GM21528 (cell line): Measurements from ENCODE around the gene PACRG.

Source experiments
- ATAC-seq: cut with Tn5 transposase; IDR thresholded peaks from one replicate; pipeline ENCODE4 v1.9.1; 2021; ENCODE audit warnings: mild to moderate bottlenecking, moderate library complexity; ENCODE audit not compliant: unreplicated experiment, low FRiP score

Gene PACRG

DNA sequence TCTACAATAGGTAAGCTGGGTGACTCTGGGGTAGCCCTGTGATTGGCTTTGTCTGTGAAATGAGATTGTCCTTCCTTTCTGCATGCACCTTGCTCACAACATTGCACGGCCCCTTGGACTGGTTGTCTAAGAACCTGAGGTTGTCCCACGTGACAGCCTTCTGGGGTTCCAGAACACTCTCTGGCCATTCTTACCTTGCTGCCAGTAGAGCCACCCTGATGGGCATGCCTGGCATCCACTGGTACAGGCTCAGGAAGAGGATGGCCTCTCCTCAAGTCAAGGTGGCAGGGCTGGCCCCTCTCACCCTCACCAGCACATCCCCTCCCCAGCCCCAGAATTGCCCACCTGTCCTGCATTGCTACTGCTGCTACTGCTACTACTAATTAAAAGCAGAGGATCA lies 335.0 kb downstream of the PACRG start:
- ATAC-seq = no peak

DNA sequence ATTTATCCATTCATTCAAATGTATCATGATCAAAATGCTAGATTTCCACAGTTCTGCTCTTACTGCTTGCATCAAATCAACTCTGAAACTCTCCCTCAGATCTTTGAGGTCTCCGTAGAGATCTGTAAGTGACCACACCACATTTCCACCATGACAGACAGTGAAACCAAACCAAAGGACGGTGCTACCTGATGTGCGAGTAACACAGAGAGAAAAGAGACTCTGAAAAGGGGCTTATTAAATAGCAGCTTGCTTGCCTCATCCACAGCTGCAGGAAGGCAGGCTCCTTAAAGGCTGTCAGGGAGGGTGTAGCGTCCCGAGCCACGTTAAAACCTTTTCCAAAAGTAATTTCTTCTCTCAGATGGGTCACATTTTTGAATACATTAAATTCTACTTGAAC lies 335.8 kb downstream of the PACRG start:
- ATAC-seq = no peak

DNA sequence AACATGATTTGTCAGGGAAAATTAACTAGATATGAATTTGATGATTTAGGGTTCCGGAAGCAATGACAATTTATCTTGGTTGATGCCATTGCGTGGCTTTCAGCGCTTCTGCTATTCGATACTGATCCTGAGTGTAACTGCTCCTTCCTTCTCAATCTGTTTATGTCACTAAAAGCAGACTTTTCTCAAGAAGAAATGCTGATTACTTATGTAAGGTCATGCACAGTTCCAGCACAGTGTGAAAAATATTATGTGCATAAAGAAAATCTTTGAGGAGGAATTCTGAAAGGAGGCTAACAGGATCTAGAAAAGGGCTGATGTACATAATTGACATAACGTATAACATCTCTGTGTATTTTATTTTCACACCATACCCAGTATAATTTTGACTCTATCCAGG lies 336.6 kb downstream of the PACRG start:
- no peak for ATAC-seq

DNA sequence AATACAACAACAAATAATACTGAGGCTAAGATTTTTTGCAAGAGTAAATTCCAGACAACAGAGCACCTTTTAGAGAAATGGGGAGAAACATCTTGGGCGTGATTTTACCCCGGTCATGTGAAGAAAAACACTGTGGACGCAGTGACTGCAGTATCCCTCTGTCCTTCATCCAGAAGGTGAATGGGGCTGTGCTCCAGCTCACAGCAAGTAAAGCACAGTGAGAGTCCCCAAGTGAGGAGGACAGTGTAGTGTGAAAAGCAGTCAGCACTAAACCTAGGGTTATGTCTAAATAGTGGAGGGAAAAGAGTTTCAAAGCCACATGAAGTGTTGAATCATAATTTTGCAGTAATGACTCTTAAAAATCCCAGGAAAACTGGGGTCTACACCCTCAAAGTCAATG lies 338.4 kb downstream of the PACRG start:
- no peak for ATAC-seq

DNA sequence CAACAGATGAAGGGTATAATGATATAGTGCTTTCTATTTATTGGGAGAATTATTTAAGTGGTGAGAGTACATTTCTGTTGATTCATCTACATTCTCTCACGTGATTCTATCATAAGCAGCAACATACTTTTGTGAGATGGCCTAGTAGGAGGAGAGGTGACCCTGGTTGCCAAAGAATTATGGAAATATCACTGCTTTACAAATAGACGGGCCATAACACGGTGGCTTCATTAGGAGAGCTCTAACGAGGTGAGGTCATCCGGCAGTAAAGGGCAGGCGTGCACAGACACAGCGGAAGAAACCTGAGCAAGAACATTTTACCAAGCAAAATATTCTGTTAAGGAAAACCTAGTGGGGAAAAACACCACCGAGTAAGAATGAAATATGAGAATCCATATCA lies 349.4 kb downstream of the PACRG start:
- ATAC-seq = no peak

DNA sequence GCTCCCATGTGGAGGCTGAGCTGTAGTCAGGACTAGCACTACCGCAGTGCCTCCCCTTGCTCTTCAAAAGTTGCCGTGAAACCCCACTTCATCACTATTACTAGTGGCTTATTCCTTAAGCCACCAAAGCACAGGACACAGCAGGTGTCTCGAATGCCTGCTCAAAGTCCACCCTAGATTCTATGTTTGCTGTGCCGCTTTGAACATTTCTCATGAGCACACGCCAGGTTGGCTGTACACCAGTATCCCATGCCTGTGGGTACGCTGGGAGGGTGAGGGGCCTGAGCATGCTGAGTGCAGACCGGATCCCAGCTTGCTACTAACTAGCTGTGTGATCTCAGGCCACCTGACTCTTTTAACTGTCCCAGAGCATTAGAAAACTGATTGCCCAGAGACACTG lies 350.9 kb downstream of the PACRG start:
- ATAC-seq = no peak

DNA sequence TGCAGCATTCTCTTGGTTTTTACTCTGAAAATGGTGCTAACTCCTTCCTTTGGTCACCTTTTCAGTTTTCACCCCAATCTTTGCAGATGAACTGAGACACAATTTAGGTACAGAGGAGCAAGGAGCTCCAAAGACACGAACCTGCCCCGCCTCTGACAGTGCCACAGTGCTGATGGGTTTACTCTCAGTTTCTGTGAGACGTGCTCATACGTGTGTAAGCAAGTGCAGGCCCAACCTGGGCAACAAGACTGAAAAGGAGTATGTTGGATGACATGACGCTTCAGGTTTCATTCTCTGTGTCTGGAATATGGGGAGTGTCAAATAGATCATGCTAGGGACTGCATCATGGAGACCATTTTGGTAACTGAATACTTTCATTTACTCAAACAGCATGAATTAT lies 352.5 kb downstream of the PACRG start:
- no peak for ATAC-seq

DNA sequence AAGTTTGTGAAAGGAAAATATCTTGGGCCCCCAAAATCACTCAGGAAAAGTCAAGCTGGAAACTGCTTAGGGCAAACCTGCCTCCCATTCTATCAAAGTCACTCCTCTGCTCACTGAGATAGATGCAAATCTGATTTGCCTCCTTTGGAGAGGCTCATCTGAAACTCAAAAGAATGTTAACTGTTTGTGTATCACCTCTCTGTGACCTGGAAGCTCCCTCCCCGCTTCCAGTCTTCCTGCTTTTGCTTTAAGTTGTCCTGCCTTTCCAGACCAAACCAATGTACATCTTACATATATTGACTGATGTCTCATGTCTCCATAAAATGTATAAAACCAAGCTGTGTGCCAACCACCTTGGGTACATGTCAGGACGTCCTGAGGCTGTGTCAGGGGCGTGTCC lies 355.4 kb downstream of the PACRG start:
- no peak for ATAC-seq

DNA sequence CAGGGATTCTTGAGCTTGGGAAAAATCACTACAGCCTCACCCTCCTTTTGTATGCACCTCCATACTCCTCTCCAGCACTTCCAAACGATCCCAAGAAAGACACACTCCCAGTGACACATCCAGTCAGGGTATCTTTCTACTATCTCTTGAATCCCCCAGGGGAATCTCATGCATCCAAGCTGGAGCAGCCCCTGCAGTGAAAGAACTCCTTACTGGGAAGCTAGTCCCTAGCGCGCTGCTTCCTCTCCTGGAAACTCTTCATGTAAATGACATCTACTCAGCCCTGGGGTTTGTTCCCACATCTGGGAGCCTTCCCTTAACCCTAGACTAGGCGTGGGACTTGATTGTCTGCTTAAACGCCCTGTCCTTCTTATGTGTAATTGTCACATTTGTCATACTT lies 357.7 kb downstream of the PACRG start:
- no peak for ATAC-seq

DNA sequence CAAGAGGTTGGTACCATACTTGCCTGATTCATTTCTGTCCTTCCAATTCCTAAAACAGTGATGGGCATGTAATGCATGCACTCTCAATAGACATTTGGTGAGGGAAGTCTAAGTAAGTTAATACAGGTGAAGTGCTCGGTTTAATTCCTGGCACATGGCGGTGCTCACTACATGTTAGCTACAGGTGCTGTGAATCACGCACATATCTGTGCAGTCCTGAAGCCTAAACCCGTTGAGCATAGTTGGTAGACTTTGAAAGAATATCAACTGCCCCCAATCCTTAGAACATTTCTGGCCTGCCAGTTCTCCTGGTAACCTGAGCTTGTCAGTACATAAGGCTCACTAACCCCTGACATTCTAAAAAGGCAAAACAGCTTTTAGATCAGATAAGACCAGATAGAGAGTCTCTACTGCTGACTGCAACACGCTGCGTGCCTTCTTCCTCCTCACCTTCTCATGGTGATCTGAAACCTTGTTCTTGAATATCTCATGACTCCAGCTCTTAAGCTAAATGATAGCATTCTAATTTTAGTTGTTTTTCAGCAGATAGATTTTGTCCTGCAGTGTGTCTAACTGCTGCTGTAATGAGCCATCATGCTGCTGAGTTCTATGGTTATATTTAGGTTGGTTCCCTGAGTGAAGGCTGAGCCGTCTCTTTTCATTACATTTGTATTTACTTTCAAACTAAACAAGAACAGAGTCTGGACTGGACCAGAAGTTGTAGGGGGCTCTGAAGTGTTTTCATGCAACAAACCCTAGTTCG lies 358.3 kb downstream of the PACRG start:
- no peak for ATAC-seq

DNA sequence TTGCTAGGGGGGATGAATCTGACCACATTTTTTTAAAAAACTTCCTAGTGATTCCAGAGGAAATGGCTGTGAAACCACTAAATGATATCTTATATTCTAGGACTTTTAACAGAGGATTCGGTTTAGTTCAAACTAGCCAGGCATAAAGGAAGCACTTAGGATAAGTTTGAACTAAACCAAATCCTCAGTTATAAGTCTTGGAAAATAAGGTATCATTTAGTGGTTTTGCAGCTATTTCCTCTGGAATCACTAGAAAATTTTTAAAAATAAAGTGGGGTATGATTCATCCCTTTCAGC lies 358.8 kb downstream of the PACRG start:
- ATAC-seq = no peak

DNA sequence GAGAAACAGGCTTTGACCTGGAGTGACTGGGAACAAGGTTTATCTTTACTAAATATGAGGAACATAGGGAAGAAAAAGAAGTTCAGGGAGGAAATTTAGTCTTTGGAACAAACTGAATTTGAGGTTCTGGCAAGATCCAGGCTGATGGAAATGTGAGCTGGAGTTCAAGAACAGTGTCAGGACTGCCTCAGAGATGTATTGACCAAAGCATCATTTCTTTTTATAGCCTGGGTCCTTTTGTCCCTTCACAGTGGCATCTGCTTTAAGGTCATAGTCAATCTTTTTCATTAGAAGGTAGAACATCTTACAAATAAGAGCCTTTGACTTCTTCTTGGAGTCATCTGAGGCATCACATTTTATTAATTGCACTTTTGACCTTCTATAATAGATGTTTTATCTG lies 360.2 kb downstream of the PACRG start:
- ATAC-seq = no peak

DNA sequence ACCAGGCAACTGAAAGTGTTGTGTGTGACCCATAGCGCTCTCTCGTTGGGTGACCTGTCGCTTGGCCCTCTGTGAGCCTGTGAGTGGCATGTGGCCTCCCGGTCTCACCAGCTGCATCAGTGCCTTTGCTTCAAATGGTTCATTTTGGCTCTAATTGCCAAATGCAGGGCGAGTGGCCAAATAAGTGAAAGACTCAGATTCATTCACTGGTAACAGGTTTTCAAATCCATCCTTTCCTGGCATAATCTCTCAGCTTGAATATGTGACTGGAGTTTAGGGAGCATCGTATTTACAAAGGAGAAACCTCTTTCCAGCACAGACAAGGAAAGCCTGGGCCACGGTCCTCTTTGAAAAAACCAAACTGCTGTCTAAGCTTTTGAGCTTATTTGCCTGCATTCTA lies 365.1 kb downstream of the PACRG start:
- ATAC-seq = no peak

DNA sequence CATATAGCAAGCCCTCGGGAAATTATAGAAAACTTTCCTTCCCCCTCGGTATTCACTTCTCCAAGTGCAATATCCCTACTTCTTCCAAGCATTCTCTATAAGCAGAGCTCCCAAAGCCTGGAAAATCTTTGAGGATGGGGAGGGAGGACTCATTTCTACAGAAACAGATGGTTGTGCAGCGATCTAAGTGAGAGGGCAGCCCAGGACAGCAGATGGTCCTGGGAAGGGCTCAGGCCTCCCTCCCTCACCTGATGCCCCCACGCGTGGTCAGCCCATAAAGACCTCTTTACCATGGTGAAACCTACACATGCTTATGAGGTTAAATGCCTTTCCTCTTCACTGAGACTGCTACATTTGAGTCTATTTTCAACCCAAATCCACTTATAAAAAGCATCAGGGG lies 367.1 kb downstream of the PACRG start:
- ATAC-seq = no peak

DNA sequence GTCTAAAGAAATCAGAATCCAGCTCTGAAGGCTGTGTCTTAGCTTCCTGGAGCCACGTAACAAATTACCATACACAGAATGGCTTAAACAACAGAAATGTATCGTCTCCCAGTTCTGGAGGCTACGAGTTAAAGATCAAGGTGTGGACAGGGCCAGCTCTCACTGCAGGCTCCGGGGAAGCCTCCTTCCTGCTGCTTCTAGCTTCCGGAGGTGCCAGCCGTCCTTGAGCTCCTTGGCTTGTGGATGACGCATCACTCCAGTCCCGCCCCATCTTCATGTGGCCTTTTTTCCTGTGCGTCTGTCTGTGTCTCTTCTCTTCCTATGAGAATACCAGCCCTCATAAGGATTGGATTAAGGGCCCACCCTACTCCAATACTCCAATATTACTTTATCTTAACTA lies 367.6 kb downstream of the PACRG start:
- no peak for ATAC-seq

DNA sequence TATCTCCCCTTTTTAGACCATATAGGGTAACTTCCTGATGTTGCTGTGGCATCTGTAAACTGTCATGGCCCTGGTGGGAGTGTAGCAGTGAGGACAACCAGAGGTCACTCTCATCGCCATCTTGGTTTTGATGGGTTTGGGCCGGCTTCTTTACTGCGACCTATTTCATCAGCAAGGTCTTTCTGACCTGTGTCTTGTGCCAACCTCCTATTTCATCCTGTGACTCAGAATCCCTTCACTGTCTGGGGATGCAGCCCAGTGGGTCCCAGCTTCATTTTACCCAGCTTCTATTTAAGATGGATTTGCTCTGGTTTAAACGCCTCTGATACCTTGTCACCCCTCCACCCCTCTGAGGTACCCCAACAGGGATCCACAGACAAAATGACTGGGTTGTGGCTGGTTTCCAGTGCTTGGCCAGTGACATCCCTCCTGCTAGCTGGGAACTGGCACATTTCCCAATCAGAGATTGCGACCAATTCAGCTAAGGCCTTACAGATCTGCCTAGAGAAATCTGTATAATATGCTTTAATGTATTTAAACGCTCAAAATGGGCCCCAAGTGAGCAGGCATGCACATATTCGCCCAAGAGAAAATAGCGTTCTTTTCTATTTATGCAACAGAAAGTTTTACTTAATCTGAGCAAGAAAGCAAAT lies 371.2 kb downstream of the PACRG start:
- ATAC-seq = no peak

DNA sequence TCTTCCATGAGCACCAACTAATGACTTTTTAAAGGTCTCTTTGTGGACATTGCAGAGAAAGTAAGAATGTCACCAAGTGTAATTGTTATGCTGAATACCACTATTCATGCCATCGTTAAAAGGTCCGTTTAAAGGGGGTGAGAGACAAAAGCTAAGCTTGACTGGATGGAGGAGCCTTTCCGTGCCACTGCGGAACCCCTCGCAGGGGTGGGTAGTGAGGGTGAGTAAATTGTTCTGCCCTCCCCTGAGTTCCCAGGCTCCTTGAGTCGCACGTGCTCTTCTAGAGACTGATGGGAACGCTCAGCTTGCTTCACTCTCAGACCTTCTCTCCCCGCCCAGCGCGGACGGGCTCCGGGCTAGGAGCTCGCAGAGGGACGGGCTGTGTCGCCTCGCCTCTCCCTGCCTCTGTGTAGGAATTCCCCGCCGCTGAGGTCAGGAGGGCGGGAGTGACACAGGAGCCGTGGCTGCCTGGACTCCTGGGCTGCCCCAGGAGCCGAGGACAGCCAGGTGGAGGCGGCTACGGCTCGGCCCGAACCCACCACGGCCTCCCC lies 371.9 kb downstream of the PACRG start:
- ATAC-seq = no peak

DNA sequence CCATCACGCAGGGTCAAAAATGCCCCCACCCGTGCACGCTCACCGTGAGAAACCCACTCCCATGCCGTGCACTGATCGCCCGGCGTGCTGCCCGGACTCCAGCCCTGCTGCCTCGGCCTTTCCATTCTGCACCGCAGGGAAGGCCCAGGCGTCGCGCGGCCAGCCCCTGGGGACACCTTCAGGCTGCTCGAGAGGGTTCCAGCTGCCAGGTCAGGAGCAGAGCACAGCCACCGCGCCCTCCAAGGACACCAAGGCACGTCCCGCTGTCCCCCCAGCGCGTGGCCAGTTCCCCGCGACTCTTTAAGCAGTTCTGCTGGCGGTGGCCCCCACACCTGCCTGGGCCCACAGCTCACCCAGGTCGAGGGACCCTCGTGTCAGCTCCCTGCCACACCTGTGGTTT lies 372.5 kb downstream of the PACRG start:
- no peak for ATAC-seq

DNA sequence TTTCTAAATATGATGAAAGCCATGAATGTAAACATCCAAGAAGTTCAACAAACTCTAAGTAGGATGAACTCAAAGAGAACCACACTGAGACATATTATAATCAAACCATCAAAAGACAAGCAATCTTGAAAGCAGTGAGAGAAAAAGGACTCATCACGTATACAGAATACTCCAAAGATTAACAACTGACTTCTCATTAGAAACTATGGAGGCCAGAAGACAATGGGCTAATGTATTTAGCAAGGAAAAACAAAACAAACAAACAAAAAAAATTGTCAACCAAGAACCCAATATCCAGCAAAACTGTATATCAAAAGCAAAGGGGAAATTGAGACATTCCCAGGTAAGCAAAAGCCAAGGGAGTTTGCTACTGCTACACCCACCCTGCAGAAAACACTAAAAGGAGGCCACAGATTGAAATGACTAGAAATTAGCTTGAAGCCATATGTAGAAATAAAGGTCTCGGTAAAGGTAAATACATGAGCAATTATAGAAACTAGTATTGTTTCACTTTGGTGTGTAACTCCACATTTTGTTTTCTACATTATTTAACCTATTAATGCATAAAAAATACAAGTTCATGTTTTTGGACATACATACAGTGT lies 385.7 kb downstream of the PACRG start:
- ATAC-seq = no peak

DNA sequence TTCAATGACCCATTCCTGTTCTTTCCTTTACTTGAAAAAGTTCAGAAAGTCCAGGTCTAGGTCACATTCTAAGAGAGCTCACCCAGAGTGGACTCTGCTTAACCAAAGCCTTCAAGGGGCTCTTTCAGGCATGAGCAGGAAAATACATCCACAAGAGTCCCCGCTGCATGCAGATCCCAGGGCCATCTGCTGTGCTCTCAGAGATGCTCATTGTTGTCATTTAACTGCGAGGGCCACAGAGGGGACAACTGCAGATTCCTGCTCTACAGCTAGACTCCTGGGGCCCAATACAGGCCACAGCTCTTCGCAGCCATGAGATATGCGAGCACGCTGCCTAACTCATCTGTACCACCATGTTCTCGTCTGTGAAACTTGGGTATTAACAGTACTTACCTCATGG lies 391.2 kb downstream of the PACRG start:
- ATAC-seq = no peak

DNA sequence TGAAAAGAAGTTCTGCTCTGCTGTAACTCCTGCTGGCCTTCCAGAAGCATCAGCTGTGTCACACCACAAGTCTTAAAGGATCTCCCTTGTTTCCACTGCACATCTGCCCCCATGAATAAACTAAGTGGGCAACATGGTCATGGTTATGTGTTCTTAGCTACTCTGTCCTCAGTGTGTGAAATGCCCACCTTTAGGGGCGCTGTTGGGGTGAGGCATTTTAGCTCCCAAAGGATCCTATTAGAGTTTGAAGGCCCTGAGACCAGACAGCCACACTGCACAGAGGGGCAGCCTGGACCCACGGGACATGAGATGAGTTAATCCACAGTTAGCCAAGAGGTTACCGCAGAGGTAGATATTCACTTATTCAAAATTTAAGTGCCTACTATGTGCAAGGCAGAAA lies 392.4 kb downstream of the PACRG start:
- no peak for ATAC-seq

DNA sequence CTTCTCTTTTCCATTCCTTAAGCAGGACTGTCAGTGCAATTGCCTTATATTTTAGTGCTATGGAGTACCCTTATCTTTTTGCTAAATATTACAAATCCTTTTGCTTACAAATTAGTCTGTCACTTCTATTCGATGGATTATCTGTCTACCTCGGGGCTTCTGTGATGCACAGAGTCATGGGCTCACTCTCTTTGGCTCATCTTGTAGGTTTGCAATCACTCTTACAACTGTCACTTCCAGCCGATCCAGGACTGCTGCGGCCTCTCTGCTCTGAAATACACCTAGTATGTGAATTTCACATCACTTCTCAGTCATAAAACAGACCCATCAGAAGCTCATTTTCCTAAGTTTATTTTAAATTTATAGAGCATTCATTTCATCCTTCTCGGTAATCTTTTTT lies 393.5 kb downstream of the PACRG start:
- ATAC-seq = no peak
